IMR-90 (cell line): ENCODE data around the gene RECQL5. TPM values are rescaled to one million over a fixed set of nuclear protein-coding genes. Genes with fewer than 3 reads are reported as not detected.

Experiments used
- ATAC-seq: fragments of 200-7000 bp; cut with Tn5 transposase; 2 replicates; pipeline ENCODE4 v1.9.1; 2020; ENCODE audit warnings: low read depth, mild to moderate bottlenecking, moderate library complexity
- BruUV-seq: library from RNA; stranded (reverse); fragments of 400-500 nt; replicated peaks from 2 replicates; lab custom pipeline; 2021; lab: Mats Ljungman, UMichigan
- CTCF ChIA-PET: fragments of 300-600 bp; formaldehyde crosslinking; extraction: SDS; loops from one replicate; lab custom pipeline; 2021; ENCODE audit warnings: antibody characterized with exemption; lab: Yijun Ruan, JAX
- POLR2A ChIA-PET: fragments of 300-600 bp; sonication (Branson Sonifier 250); formaldehyde crosslinking; loops from one replicate; lab custom pipeline; 2022; ENCODE audit warnings: antibody characterized with exemption; ENCODE audit not compliant: unreplicated experiment; lab: Charles Lee
- DNase-seq: peaks from one replicate; pipeline ENCODE4 v3.0.0; 2013
- H2AFZ ChIP-seq: replicated peaks from 2 replicates; pipeline ENCODE3; 2013; ENCODE audit warnings: low read length, mild to moderate bottlenecking; ENCODE audit not compliant: poor library complexity
- H2AK5ac ChIP-seq: 2 replicates; pipeline ENCODE4 v1.6.1; 2013; ENCODE audit warnings: low read depth, low read length, inconsistent platforms
- H2AK9ac ChIP-seq: replicated peaks from 2 replicates; pipeline ENCODE3; 2013; ENCODE audit warnings: mild to moderate bottlenecking, low read depth, low read length, moderate library complexity; ENCODE audit not compliant: poor library complexity
- H2BK120ac ChIP-seq: 2 replicates; pipeline ENCODE4 v1.6.1; 2013; ENCODE audit warnings: low read depth, low read length, inconsistent platforms
- H2BK15ac ChIP-seq: 3 replicates; pipeline ENCODE4 v1.6.1; 2013; ENCODE audit warnings: low read depth, low read length, inconsistent platforms
- H2BK20ac ChIP-seq: 2 replicates; pipeline ENCODE4 v1.6.1; 2013; ENCODE audit warnings: low read depth, mild to moderate bottlenecking, inconsistent platforms, low read length, moderate library complexity
- H2BK5ac ChIP-seq: 2 replicates; pipeline ENCODE4 v1.6.1; 2013; ENCODE audit warnings: mild to moderate bottlenecking, low read depth, low read length, inconsistent platforms; ENCODE audit not compliant: poor library complexity, severe bottlenecking
- H3K14ac ChIP-seq: replicated peaks from 2 replicates; pipeline ENCODE4 v1.6.1; 2013; ENCODE audit warnings: low read depth, low read length, inconsistent platforms
- H3K18ac ChIP-seq: 2 replicates; pipeline ENCODE4 v1.6.1; 2013; ENCODE audit warnings: low read depth, low read length, control low read depth
- H3K23ac ChIP-seq: 2 replicates; pipeline ENCODE4 v1.6.1; 2013; ENCODE audit warnings: low read depth, low read length, inconsistent platforms
- H3K27ac ChIP-seq: 2 replicates; pipeline ENCODE4 v1.5.1; 2013; ENCODE audit warnings: mild to moderate bottlenecking, control low read depth, low read length; ENCODE audit not compliant: insufficient read depth
- H3K27me3 ChIP-seq: 2 replicates; pipeline ENCODE4 v1.6.1; 2013; ENCODE audit warnings: low read length; ENCODE audit not compliant: control insufficient read depth, insufficient read depth
- H3K36me3 ChIP-seq: 2 replicates; pipeline ENCODE4 v1.6.1; 2013; ENCODE audit warnings: low read length, mixed read lengths; ENCODE audit not compliant: control insufficient read depth, insufficient read depth
- H3K4ac ChIP-seq: 2 replicates; pipeline ENCODE4 v1.6.1; 2013; ENCODE audit warnings: low read depth, low read length, inconsistent platforms
- H3K4me1 ChIP-seq: 2 replicates; pipeline ENCODE4 v1.6.1; 2013; ENCODE audit warnings: low read length, mixed read lengths; ENCODE audit not compliant: control insufficient read depth, insufficient read depth
- H3K4me2 ChIP-seq: 2 replicates; pipeline ENCODE4 v1.6.1; 2013; ENCODE audit warnings: low read depth, mild to moderate bottlenecking, control low read depth, low read length, moderate library complexity
- H3K4me3 ChIP-seq: 2 replicates; pipeline ENCODE4 v1.5.1; 2013; ENCODE audit warnings: low read depth, mild to moderate bottlenecking, control low read depth, low read length, moderate library complexity; ENCODE audit not compliant: insufficient read depth
- H3K56ac ChIP-seq: 2 replicates; pipeline ENCODE4 v1.6.1; 2013; ENCODE audit warnings: low read length, inconsistent platforms; ENCODE audit not compliant: insufficient read depth; ENCODE audit errors: extremely low read depth
- H3K79me1 ChIP-seq, 2 experiments: 2 replicates each; pipeline ENCODE4 v1.6.1; 2013; ENCODE audit warnings: low read length in 2 of 2, inconsistent platforms in 1 of 2, low read depth in 1 of 2
- H3K9ac ChIP-seq: 2 replicates; pipeline ENCODE4 v1.6.1; 2013; ENCODE audit warnings: low read depth, low read length, control low read depth
- H3K9me1 ChIP-seq: 2 replicates; pipeline ENCODE4 v1.6.1; 2013; ENCODE audit warnings: low read length, inconsistent platforms; ENCODE audit not compliant: insufficient read depth
- H3K9me3 ChIP-seq: 2 replicates; pipeline ENCODE4 v1.6.1; 2013; ENCODE audit warnings: low read length; ENCODE audit not compliant: control insufficient read depth, insufficient read depth
- H4K20me1 ChIP-seq: 2 replicates; pipeline ENCODE4 v1.6.1; 2013; ENCODE audit warnings: low read length, inconsistent platforms; ENCODE audit not compliant: insufficient read depth
- H4K5ac ChIP-seq: 2 replicates; pipeline ENCODE4 v1.6.1; 2013; ENCODE audit warnings: mild to moderate bottlenecking, low read depth, low read length, control low read depth
- H4K8ac ChIP-seq, 2 experiments: 2 replicates each; pipeline ENCODE4 v1.6.1; 2013; ENCODE audit warnings: low read depth in 2 of 2, low read length in 2 of 2, control low read depth in 1 of 2, inconsistent platforms in 1 of 2
- H4K91ac ChIP-seq: 2 replicates; pipeline ENCODE4 v1.6.1; 2013; ENCODE audit warnings: low read depth, low read length, inconsistent platforms; ENCODE audit not compliant: insufficient read depth
- BHLHE40 ChIP-seq: fragments of 150-350 bp; IDR thresholded peaks from 2 replicates; pipeline ENCODE4 v1.6.1; 2016; ENCODE audit warnings: mild to moderate bottlenecking, low read depth, low read length
- CEBPB ChIP-seq: IDR thresholded peaks from 2 replicates; pipeline ENCODE4 v1.6.1; 2012; ENCODE audit warnings: low read depth, low read length, improper control_type of control experiment
- CHD1 ChIP-seq: IDR thresholded peaks from 2 replicates; pipeline ENCODE4 v1.6.1; 2012; ENCODE audit warnings: low read depth, low read length, improper control_type of control experiment
- CTCF ChIP-seq: conservative IDR thresholded peaks from 2 replicates; pipeline ENCODE4 v1.5.1; 2012; ENCODE audit warnings: mild to moderate bottlenecking, low read depth, low read length, improper control_type of control experiment
- FOS ChIP-seq: fragments of 150-350 bp; IDR thresholded peaks from 2 replicates; pipeline ENCODE4 v1.6.1; 2016; ENCODE audit warnings: low read depth, low read length
- MAFK ChIP-seq: IDR thresholded peaks from 2 replicates; pipeline ENCODE4 v1.6.1; 2012; ENCODE audit warnings: low read depth, low read length, improper control_type of control experiment
- MAZ ChIP-seq: IDR thresholded peaks from 2 replicates; pipeline ENCODE4 v1.6.1; 2012; ENCODE audit warnings: low read depth, mild to moderate bottlenecking, low read length, improper control_type of control experiment, moderate library complexity, borderline replicate concordance
- NFE2L2 ChIP-seq: fragments of 150-350 bp; IDR thresholded peaks from 2 replicates; pipeline ENCODE4 v1.6.1; 2016; ENCODE audit warnings: low read depth, mild to moderate bottlenecking, low read length
- POLR2A ChIP-seq: IDR thresholded peaks from 2 replicates; pipeline ENCODE4 v1.6.1; 2012; ENCODE audit warnings: mild to moderate bottlenecking, low read depth, low read length
- RAD21 ChIP-seq: IDR thresholded peaks from 2 replicates; pipeline ENCODE4 v1.6.1; 2012; ENCODE audit warnings: low read length, improper control_type of control experiment
- RCOR1 ChIP-seq: IDR thresholded peaks from 2 replicates; pipeline ENCODE4 v1.6.1; 2012; ENCODE audit warnings: mild to moderate bottlenecking, low read length, improper control_type of control experiment; ENCODE audit not compliant: insufficient replicate concordance
- RFX5 ChIP-seq: IDR thresholded peaks from 2 replicates; pipeline ENCODE4 v1.8.0; 2012; ENCODE audit warnings: low read depth, mild to moderate bottlenecking, low read length, moderate library complexity
- SMC3 ChIP-seq: fragments of 150-350 bp; IDR thresholded peaks from 2 replicates; pipeline ENCODE4 v1.6.1; 2016; ENCODE audit warnings: low read depth, mild to moderate bottlenecking, antibody characterized with exemption, low read length, moderate library complexity
- USF2 ChIP-seq: fragments of 150-350 bp; IDR thresholded peaks from 2 replicates; pipeline ENCODE4 v1.6.1; 2017; ENCODE audit warnings: mild to moderate bottlenecking, antibody characterized with exemption, low read length, low read depth
- WGBS, 2 experiments: methylation state at CpG; one replicate each; pipeline versions ENCODE4 v1.1.5 to v1.1.7; 2013; ENCODE audit warnings: missing lambda C conversion rate in 2 of 2; ENCODE audit not compliant: insufficient read length in 1 of 2; ENCODE audit errors: extremely low coverage in 2 of 2; 5-methylcytosine and 5-hydroxymethylcytosine counted together
- dilution Hi-C: fragments of 300-500 bp; cut with HindIII; formaldehyde crosslinking; loops from one replicate; pipeline ENCODE4 v1.14.3; 2018; ENCODE audit warnings: low sequenced_read_pairs; ENCODE audit not compliant: unreplicated experiment
- in situ Hi-C: fragments of 300-500 bp; cut with MboI; formaldehyde crosslinking; loops from 3 replicates; pipeline ENCODE4 v1.14.3; 2019; ENCODE audit warnings: low sequenced_read_pairs, inconsistent platforms, mixed read lengths
- intact Hi-C: fragments of 100-400 bp; cut with micrococcal nuclease; formaldehyde crosslinking; loops from 2 replicates; pipeline ENCODE4 v1.10.0; 2022
- polyA plus RNA-seq, 3 experiments: library from polyadenylated mRNA; depleted of rRNA; stranded (reverse); fragments of >200 nt; gene quantifications; 2 replicates each; pipeline ENCODE4 v1.2.3, GENCODE V29; 2012; ENCODE audit warnings: low replicate concordance in 1 of 3
- total RNA-seq: library from RNA; depleted of rRNA; stranded (reverse); fragments of >200 nt; gene quantifications from 2 replicates; pipeline ENCODE4 v1.2.3, GENCODE V29; 2012

Gene RECQL5
- total and polyA plus RNA-seq, 2 of the 4 experiments (the other 2 are of a cell fraction) = 7.3 to 23.7 TPM

- Histone ChIP-seq H3K9ac (no peak overlapping the region), H3K56ac (no peak overlapping the region), H3K4me2 (no peak overlapping the region), H3K4me1 (no peaks in the 10 kb centered on the region), H3K36me3 (peaks cover 27% of the 10 kb centered on the region), H2AFZ (no peak overlapping the region), H2BK5ac (no peak overlapping the region), H2BK120ac (no peak overlapping the region), H3K14ac (no peak overlapping the region), H2BK15ac (no peak overlapping the region), H3K4me3 (no peak overlapping the region), H2BK20ac (no peak overlapping the region), H2AK5ac (no peak overlapping the region), H3K4ac (no peak overlapping the region), H3K79me1 (no peaks in the 10 kb centered on the region; a peak in 1 of 4 replicates), H3K27me3 (no peaks in the 10 kb centered on the region), H3K9me1 (no peaks in the 10 kb centered on the region), H4K20me1 (no peaks in the 10 kb centered on the region), H4K8ac (no peak overlapping the region), H3K23ac (no peak overlapping the region), H4K5ac (no peak overlapping the region), H3K18ac (no peak overlapping the region), H2AK9ac (no peak overlapping the region), H4K91ac (no peak overlapping the region), H3K27ac (no peak overlapping the region), H3K9me3 (no peaks in the 10 kb centered on the region)
- TF ChIP-seq NFE2L2 (no peak), RCOR1 (no peak), CEBPB (no peak), MAFK (no peak), SMC3 (no peak), CHD1 (no peak), RAD21 (no peak), FOS (no peak), USF2 (no peak), BHLHE40 (no peak), CTCF (no peak), RFX5 (no peak), POLR2A (no peak), MAZ (no peak)
- ChIA-PET CTCF (interaction anchor here (0.9 kb wide), 1 partner anchor 101 kb away, joined by 3 read pairs; no protein-coding TSS in a partner anchor), POLR2A (no interaction called here)
- in situ Hi-C loops = no loop called here
- intact Hi-C loops = no loop called here
- ATAC-seq (no peak), DNase-seq (no peak)
- dilution Hi-C loops = no loop called here
- no TSS peak for BruUV-seq
- WGBS, 2 experiments = 100% methylated on average over 1 of the region's 6 CpGs; no CpG with 5 or more reads in 1 of the 2 experiments
These were observed 20.3 kb downstream of the RECQL5 start for GRCh38 chr17:75646638-75646992.
